ENCODE data around the gene KL.

KL gene

GRCh38 chr13:33072759-33073158 is 56.5 kb downstream of the KL start:
- Histone ChIP-seq H3K4me1 (ENCODE audit: control insufficient read depth, insufficient read depth, low read length) (no peaks in the 10 kb centered on the region), H3K9ac (ENCODE audit: low read depth, low read length) (no peak overlapping the region), H3K9me3 (replicated peaks; ENCODE audit: low read length) (no peaks in the 10 kb centered on the region), H3K27me3 (ENCODE audit: control insufficient read depth, insufficient read depth, low read length) (no peaks in the 10 kb centered on the region), H3K4me2 (ENCODE audit: low read length) (no peak overlapping the region), H3K4me3 (ENCODE audit: low read length) (no peak overlapping the region), H3K36me3 (ENCODE audit: insufficient read depth, low read length) (no peaks in the 10 kb centered on the region)

- Histone ChIP-seq H3K27me3 (ENCODE audit: control insufficient read depth, insufficient read depth, low read length) (peaks cover 2% of the 10 kb centered on the region), H3K9ac (ENCODE audit: low read depth, low read length) (no peak overlapping the region), H3K4me1 (ENCODE audit: control insufficient read depth, insufficient read depth, low read length) (no peaks in the 10 kb centered on the region), H3K4me2 (ENCODE audit: low read length) (no peak overlapping the region), H3K36me3 (ENCODE audit: insufficient read depth, low read length) (no peaks in the 10 kb centered on the region), H3K9me3 (replicated peaks; ENCODE audit: low read length) (no peaks in the 10 kb centered on the region), H3K4me3 (ENCODE audit: low read length) (no peak overlapping the region)
Observed at GRCh38 chr13:33073338-33073737, 57.1 kb downstream of the KL start.

- no peak overlapping the region for H3K9ac ChIP-seq (ENCODE audit: low read depth, low read length)
- H3K4me1 ChIP-seq (ENCODE audit: control insufficient read depth, insufficient read depth, low read length) = peaks cover 10% of the 10 kb centered on the region
- H3K4me2 ChIP-seq (ENCODE audit: low read length) = no peak overlapping the region
- H3K9me3 ChIP-seq (replicated peaks; ENCODE audit: low read length) = no peaks in the 10 kb centered on the region
- H3K27me3 ChIP-seq (ENCODE audit: control insufficient read depth, insufficient read depth, low read length) = peaks cover 7% of the 10 kb centered on the region
- H3K36me3 ChIP-seq (ENCODE audit: insufficient read depth, low read length) = no peaks in the 10 kb centered on the region
- H3K4me3 ChIP-seq (ENCODE audit: low read length) = no peak overlapping the region
Observed at GRCh38 chr13:33076001-33076992, 60.1 kb downstream of the KL start.

- Histone ChIP-seq H3K4me2 (ENCODE audit: low read length) (no peak overlapping the region), H3K9me3 (replicated peaks; ENCODE audit: low read length) (no peaks in the 10 kb centered on the region), H3K27me3 (ENCODE audit: control insufficient read depth, insufficient read depth, low read length) (peaks cover 7% of the 10 kb centered on the region), H3K36me3 (ENCODE audit: insufficient read depth, low read length) (no peaks in the 10 kb centered on the region), H3K4me3 (ENCODE audit: low read length) (no peak overlapping the region), H3K4me1 (ENCODE audit: control insufficient read depth, insufficient read depth, low read length) (peaks cover 18% of the 10 kb centered on the region), H3K9ac (ENCODE audit: low read depth, low read length) (no peak overlapping the region)
Observed at GRCh38 chr13:33078263-33078662, 62.0 kb downstream of the KL start.

- H3K9me3 ChIP-seq (replicated peaks; ENCODE audit: low read length) = no peaks in the 10 kb centered on the region
Observed at GRCh38 chr13:33079960-33080359, 63.7 kb downstream of the KL start.

GRCh38 chr13:33080972-33081590 is 64.9 kb downstream of the KL start:
- H3K4me1 ChIP-seq (ENCODE audit: control insufficient read depth, insufficient read depth, low read length) = peaks cover 18% of the 10 kb centered on the region
- no peaks in the 10 kb centered on the region for H3K9me3 ChIP-seq (replicated peaks; ENCODE audit: low read length)
- peaks cover 13% of the 10 kb centered on the region for H3K27me3 ChIP-seq (ENCODE audit: control insufficient read depth, insufficient read depth, low read length)
- peak overlapping the region; percentile 65 for H3K4me2 ChIP-seq (ENCODE audit: low read length)
- no peaks in the 10 kb centered on the region for H3K36me3 ChIP-seq (ENCODE audit: insufficient read depth, low read length)
- H3K9ac ChIP-seq (ENCODE audit: low read depth, low read length) = no peak overlapping the region
- peak overlapping the region; percentile 18 for H3K4me3 ChIP-seq (ENCODE audit: low read length)

More at GRCh38 chr13:33079960-33080359, 63.7 kb downstream of the KL start:
- Histone ChIP-seq H3K27me3 (ENCODE audit: control insufficient read depth, insufficient read depth, low read length) (peaks cover 7% of the 10 kb centered on the region), H3K4me2 (ENCODE audit: low read length) (no peak overlapping the region), H3K9ac (ENCODE audit: low read depth, low read length) (no peak overlapping the region), H3K4me1 (ENCODE audit: control insufficient read depth, insufficient read depth, low read length) (peaks cover 18% of the 10 kb centered on the region), H3K4me3 (ENCODE audit: low read length) (no peak overlapping the region), H3K36me3 (ENCODE audit: insufficient read depth, low read length) (no peaks in the 10 kb centered on the region)

- Histone ChIP-seq H3K4me1 (ENCODE audit: control insufficient read depth, insufficient read depth, low read length) (peaks cover 18% of the 10 kb centered on the region), H3K4me2 (ENCODE audit: low read length) (no peak overlapping the region), H3K9me3 (replicated peaks; ENCODE audit: low read length) (no peaks in the 10 kb centered on the region), H3K36me3 (ENCODE audit: insufficient read depth, low read length) (no peaks in the 10 kb centered on the region), H3K4me3 (ENCODE audit: low read length) (no peak overlapping the region), H3K27me3 (ENCODE audit: control insufficient read depth, insufficient read depth, low read length) (peaks cover 13% of the 10 kb centered on the region), H3K9ac (ENCODE audit: low read depth, low read length) (no peak overlapping the region)
Observed at GRCh38 chr13:33081666-33082065, 65.4 kb downstream of the KL start.

GRCh38 chr13:33083054-33083453 is 66.8 kb downstream of the KL start:
- H3K9me3 ChIP-seq (replicated peaks; ENCODE audit: low read length) = no peaks in the 10 kb centered on the region
- H3K36me3 ChIP-seq (ENCODE audit: insufficient read depth, low read length) = no peaks in the 10 kb centered on the region
- H3K4me2 ChIP-seq (ENCODE audit: low read length) = no peak overlapping the region
- peaks cover 21% of the 10 kb centered on the region for H3K4me1 ChIP-seq (ENCODE audit: control insufficient read depth, insufficient read depth, low read length)
- no peak overlapping the region for H3K4me3 ChIP-seq (ENCODE audit: low read length)
- no peak overlapping the region for H3K9ac ChIP-seq (ENCODE audit: low read depth, low read length)
- peaks cover 13% of the 10 kb centered on the region for H3K27me3 ChIP-seq (ENCODE audit: control insufficient read depth, insufficient read depth, low read length)

GRCh38 chr13:33087091-33087490 is 70.9 kb downstream of the KL start:
- Histone ChIP-seq H3K9me3 (replicated peaks; ENCODE audit: low read length) (no peaks in the 10 kb centered on the region), H3K4me2 (ENCODE audit: low read length) (no peak overlapping the region), H3K9ac (ENCODE audit: low read depth, low read length) (no peak overlapping the region), H3K36me3 (ENCODE audit: insufficient read depth, low read length) (no peaks in the 10 kb centered on the region), H3K4me3 (ENCODE audit: low read length) (no peak overlapping the region), H3K4me1 (ENCODE audit: control insufficient read depth, insufficient read depth, low read length) (peaks cover 6% of the 10 kb centered on the region), H3K27me3 (ENCODE audit: control insufficient read depth, insufficient read depth, low read length) (peaks cover 6% of the 10 kb centered on the region)

GRCh38 chr13:33087790-33088189 is 71.6 kb downstream of the KL start:
- Histone ChIP-seq H3K36me3 (ENCODE audit: insufficient read depth, low read length) (no peaks in the 10 kb centered on the region), H3K4me1 (ENCODE audit: control insufficient read depth, insufficient read depth, low read length) (peaks cover 2% of the 10 kb centered on the region), H3K9ac (ENCODE audit: low read depth, low read length) (no peak overlapping the region), H3K4me3 (ENCODE audit: low read length) (no peak overlapping the region), H3K9me3 (replicated peaks; ENCODE audit: low read length) (no peaks in the 10 kb centered on the region), H3K4me2 (ENCODE audit: low read length) (no peak overlapping the region), H3K27me3 (ENCODE audit: control insufficient read depth, insufficient read depth, low read length) (peaks cover 6% of the 10 kb centered on the region)

GRCh38 chr13:33089311-33089710 is 73.1 kb downstream of the KL start:
- Histone ChIP-seq H3K27me3 (ENCODE audit: control insufficient read depth, insufficient read depth, low read length) (peaks cover 6% of the 10 kb centered on the region), H3K4me3 (ENCODE audit: low read length) (no peak overlapping the region), H3K9ac (ENCODE audit: low read depth, low read length) (no peak overlapping the region), H3K9me3 (replicated peaks; ENCODE audit: low read length) (no peaks in the 10 kb centered on the region), H3K4me2 (ENCODE audit: low read length) (no peak overlapping the region), H3K36me3 (ENCODE audit: insufficient read depth, low read length) (no peaks in the 10 kb centered on the region), H3K4me1 (ENCODE audit: control insufficient read depth, insufficient read depth, low read length) (peaks cover 2% of the 10 kb centered on the region)

All from skeletal muscle satellite cell (primary cell).